Vagina (tissue), 2 donors: ENCODE data around the gene CIB2. TPM values are rescaled to one million over a fixed set of nuclear protein-coding genes. Genes with fewer than 3 reads are reported as not detected.

ENCODE experiments used
- DNase-seq, 2 donors: peaks; one replicate each; pipeline ENCODE4 v3.0.0-alpha.2; 2017; ENCODE audit errors: extremely low spot score in 2 of 2
- H3K27ac ChIP-seq: fragments of 200-600 bp; sonication (generic); one replicate; pipeline ENCODE4 v1.5.1; 2019
- H3K27me3 ChIP-seq: fragments of 200-600 bp; sonication (generic); one replicate; pipeline ENCODE4 v1.5.1; 2019
- H3K36me3 ChIP-seq, 2 donors: fragments of 200-600 bp; sonication (generic); one replicate each; pipeline ENCODE4 v1.5.1; 2017 to 2019
- H3K4me1 ChIP-seq: fragments of 200-600 bp; sonication (generic); one replicate; pipeline ENCODE4 v1.5.1; 2019
- H3K4me3 ChIP-seq, 2 donors: fragments of 200-600 bp; sonication (generic); 1 replicate in 1 of 2; 2 replicates in 1 of 2; pipeline ENCODE4 v1.5.1; 2016 to 2019
- H3K9me3 ChIP-seq: fragments of 200-600 bp; sonication (generic); one replicate; pipeline ENCODE4 v1.5.1; 2019
- CTCF ChIP-seq, 3 experiments: fragments of 450-650 bp in 2 of 3; fragments of 200-600 bp in 1 of 3; sonication (generic) in 1 of 3; IDR thresholded peaks; one replicate each; pipeline ENCODE4 v1.5.1; 2017 to 2019; ENCODE audit warnings: antibody characterized with exemption in 3 of 3, mild to moderate bottlenecking in 2 of 3, moderate library complexity in 2 of 3
- POLR2A ChIP-seq, 2 donors: fragments of 450-650 bp; IDR thresholded peaks; one replicate each; pipeline ENCODE4 v1.6.1; 2017; ENCODE audit warnings: antibody characterized with exemption in 2 of 2, mild to moderate bottlenecking in 2 of 2, moderate library complexity in 2 of 2
- POLR2AphosphoS5 ChIP-seq, 2 donors: sonication (generic); formaldehyde crosslinking; IDR thresholded peaks; one replicate each; pipeline ENCODE4 v1.9.0; 2017; ENCODE audit warnings: antibody characterized with exemption in 2 of 2, mild to moderate bottlenecking in 2 of 2, low read depth in 1 of 2; ENCODE audit not compliant: insufficient read depth in 1 of 2
- intact Hi-C: fragments of 100-400 bp; cut with DNase I; formaldehyde crosslinking; loops from one replicate; pipeline ENCODE4 v1.15.1; 2023
- total RNA-seq: library from RNA; depleted of rRNA; stranded (reverse); fragments of >200 nt; gene quantifications from one replicate; pipeline ENCODE4 v1.2.3, GENCODE V29; 2016

Gene CIB2
- total RNA-seq, 1 donor from 2014 or later = 13.0 TPM

GRCh38 chr15:78058401-78058935 is 72.8 kb downstream of the CIB2 start:
- H3K4me3 ChIP-seq = no peak overlapping the region
- H3K27me3 ChIP-seq = no peaks in the 10 kb centered on the region
- peak overlapping the region; percentile 87 for H3K27ac ChIP-seq

GRCh38 chr15:78057803-78058202 is 73.4 kb downstream of the CIB2 start:
- H3K4me3 ChIP-seq = no peak overlapping the region

More at GRCh38 chr15:78058401-78058935, 72.8 kb downstream of the CIB2 start:
- H3K4me1 ChIP-seq = peaks cover 100% of the 10 kb centered on the region
- DNase-seq = no peak
- peaks cover 0 to 4% of the 10 kb centered on the region in 2 donors for H3K36me3 ChIP-seq
- TF ChIP-seq POLR2AphosphoS5 (IDR thresholded peaks at IDR 0.05; ENCODE audit: insufficient read depth in 1 of 2, low read depth in 1 of 2) = no peak
- no peak for TF ChIP-seq CTCF (IDR thresholded peaks at IDR 0.05)
- TF ChIP-seq POLR2A (IDR thresholded peaks at IDR 0.05) = no peak
- H3K9me3 ChIP-seq = no peaks in the 10 kb centered on the region
- intact Hi-C loops = no loop called here

GRCh38 chr15:78056714-78057269 is 74.5 kb downstream of the CIB2 start:
- intact Hi-C loops = no loop called here
- Histone ChIP-seq H3K4me3 (no peak overlapping the region), H3K9me3 (no peaks in the 10 kb centered on the region), H3K27ac (peak overlapping the region; percentile 87), H3K27me3 (no peaks in the 10 kb centered on the region), H3K4me1 (peaks cover 91% of the 10 kb centered on the region), H3K36me3 (peaks cover 0 to 9% of the 10 kb centered on the region in 2 donors)
- no peak for DNase-seq
- TF ChIP-seq CTCF (IDR thresholded peaks at IDR 0.05) (no peak), POLR2A (IDR thresholded peaks at IDR 0.05) (no peak), POLR2AphosphoS5 (IDR thresholded peaks at IDR 0.05; ENCODE audit: insufficient read depth in 1 of 2, low read depth in 1 of 2) (no peak)

More at GRCh38 chr15:78057803-78058202, 73.4 kb downstream of the CIB2 start:
- no peaks in the 10 kb centered on the region for H3K27me3 ChIP-seq
- peaks cover 94% of the 10 kb centered on the region for H3K4me1 ChIP-seq
- no peak for DNase-seq
- no peaks in the 10 kb centered on the region for H3K9me3 ChIP-seq
- TF ChIP-seq CTCF (IDR thresholded peaks at IDR 0.05) (no peak), POLR2AphosphoS5 (IDR thresholded peaks at IDR 0.05; ENCODE audit: insufficient read depth in 1 of 2, low read depth in 1 of 2) (no peak), POLR2A (IDR thresholded peaks at IDR 0.05) (no peak)
- H3K27ac ChIP-seq = peak overlapping the region; percentile 87
- H3K36me3 ChIP-seq = peaks cover 0 to 9% of the 10 kb centered on the region in 2 donors
- intact Hi-C loops = no loop called here

- no peaks in the 10 kb centered on the region for H3K27me3 ChIP-seq
- H3K4me3 ChIP-seq = no peak overlapping the region
- H3K36me3 ChIP-seq = peaks cover 0 to 9% of the 10 kb centered on the region in 2 donors
- TF ChIP-seq CTCF (IDR thresholded peaks at IDR 0.05) (no peak), POLR2A (IDR thresholded peaks at IDR 0.05) (no peak), POLR2AphosphoS5 (IDR thresholded peaks at IDR 0.05; ENCODE audit: insufficient read depth in 1 of 2, low read depth in 1 of 2) (no peak)
- intact Hi-C loops = no loop called here
- H3K9me3 ChIP-seq = no peaks in the 10 kb centered on the region
- DNase-seq = no peak
- H3K4me1 ChIP-seq = peaks cover 89% of the 10 kb centered on the region
- peak overlapping the region; percentile 87 for H3K27ac ChIP-seq
Observed at GRCh38 chr15:78055919-78056713, 75.1 kb downstream of the CIB2 start.
